Activated CD8-positive, alpha-beta memory T cell treated with anti-CD3 and anti-CD28 coated beads for 48 hours (primary cell): Measurements from ENCODE around the gene HAGHL.
"Not testable (repeated sequence)": the region's sequence is repeated elsewhere in the genome, so short reads cannot be mapped to it uniquely, and the experiment has no call there.

Experiments used
- DNase-seq, 3 experiments: peaks; one replicate each; pipeline ENCODE4 v3.0.0-alpha.2; 2020; ENCODE audit warnings: low read depth in 2 of 3, low spot score in 2 of 3

The HAGHL gene

DNA sequence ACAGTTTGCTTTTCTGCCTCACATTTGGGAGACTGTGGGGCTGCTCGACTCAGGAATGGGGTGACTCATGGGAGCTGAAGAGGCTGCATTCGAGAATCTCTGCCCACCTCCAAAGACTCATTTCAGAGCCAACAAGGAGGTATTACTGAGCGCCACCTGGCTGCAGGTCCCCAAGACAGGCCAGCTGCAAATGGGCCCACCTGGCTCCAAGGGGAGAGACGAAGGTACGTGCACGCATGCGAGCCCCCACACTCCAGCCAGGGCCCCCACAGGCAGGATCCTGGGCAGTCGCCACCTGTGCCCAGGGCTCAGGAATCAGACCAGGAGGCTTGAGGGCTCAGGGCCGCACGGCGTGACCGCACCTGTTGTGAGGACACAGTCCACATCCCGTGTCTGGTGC is 6.0 kb downstream of the HAGHL start:
- no peak for DNase-seq

GRCh38 chr16:733382-734207 is 6.7 kb downstream of the HAGHL start:
- no peak for DNase-seq

- no peak for DNase-seq
Measured at GRCh38 chr16:734208-734980, 7.5 kb downstream of the HAGHL start.

- DNase-seq, result no peak
Measured at GRCh38 chr16:734981-735881, 8.3 kb downstream of the HAGHL start.

DNA sequence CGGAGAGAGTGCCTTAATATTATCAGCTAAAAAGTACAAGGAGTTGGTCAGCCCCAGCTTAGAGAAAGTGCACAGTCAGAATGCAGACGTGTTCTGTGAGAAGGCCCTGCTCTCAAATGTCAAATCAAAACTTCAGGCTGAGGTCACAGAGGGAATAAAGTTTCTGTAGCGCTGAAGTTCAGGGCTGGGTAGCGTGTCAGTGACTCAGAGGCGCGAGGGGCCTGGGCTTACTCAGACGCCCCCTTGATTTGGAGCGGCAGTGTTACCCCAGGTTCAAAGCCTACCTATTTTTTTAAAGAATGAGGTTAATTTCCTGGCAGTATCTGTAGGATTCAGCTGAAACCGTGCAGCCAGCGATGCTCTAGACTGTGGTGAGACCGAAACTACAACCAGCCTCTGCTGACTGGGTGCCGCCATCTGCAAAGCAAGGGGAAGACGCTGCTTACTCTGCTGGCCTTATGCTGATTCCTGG is 9.1 kb downstream of the HAGHL start:
- peak in 1 of 3 experiments; percentile 47 for DNase-seq

DNA sequence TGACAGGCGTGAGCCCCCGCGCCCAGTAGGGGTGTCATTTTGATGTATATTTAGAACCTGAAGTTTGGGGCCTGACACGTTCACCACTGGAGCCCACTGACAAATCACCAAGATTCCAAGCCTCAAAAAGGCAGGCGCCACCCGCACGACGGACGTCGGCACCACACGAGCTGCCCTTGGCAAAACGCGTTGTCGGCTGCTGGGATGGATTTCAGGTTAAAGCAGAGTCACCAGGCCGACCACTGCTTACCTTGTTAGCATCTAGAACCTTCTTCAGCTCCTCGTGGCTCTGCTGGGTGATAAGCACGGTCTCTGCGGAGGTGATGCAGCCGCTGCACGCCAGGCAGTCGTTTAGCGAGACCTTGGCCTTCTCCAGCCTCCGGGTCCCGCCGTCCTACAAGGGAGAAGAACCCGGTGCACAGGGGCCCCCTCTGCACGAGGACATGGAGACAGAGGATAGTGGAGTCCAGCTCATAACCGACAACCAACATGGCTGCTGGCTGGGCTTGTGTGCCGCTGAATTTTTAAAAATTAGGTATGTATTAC is 10.1 kb downstream of the HAGHL start:
- no peak for DNase-seq

DNA sequence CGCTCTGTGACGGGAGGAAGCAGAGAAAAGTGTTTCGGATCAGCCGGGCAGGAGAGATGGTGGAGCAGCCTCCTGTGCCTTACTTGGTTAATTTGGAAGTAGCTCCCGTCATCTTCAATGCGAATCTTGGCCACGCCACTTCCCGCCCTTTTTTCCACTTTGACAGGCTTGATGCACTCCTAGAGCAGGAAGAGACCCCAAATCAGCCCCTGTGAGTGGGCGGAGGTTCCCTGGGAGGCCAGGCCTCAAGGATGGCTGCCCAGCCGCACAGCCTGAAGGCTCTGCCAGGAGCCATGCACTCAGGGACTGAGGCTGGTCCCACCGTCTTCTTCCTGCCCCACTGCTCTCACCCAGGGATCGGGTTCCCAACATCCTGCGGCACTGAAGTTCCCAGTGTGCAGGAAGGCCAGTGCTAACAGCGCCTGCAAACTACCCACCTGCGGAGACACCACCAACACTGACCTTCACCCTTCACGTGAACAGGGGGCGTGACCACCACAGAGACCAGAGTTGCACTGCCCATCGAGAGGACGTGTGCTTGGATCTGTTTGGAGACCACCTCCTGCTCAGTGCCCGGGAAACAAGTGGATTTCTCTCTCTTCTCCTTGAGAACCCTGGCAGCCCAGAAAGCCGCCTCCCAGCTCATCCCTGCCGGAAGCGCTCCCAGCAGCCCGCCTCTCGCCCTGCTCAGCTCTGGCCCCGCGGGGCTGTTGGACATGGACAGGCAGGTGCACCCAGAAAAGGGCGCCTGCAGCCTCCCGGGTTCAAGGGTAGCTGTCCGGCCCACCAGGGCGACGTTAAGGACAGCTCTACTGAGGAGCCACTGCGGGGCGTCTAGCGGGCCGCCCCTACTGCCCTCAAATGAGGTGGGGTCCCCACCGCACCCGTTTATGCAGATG is 12.9 kb downstream of the HAGHL start:
- DNase-seq, result no peak

DNA sequence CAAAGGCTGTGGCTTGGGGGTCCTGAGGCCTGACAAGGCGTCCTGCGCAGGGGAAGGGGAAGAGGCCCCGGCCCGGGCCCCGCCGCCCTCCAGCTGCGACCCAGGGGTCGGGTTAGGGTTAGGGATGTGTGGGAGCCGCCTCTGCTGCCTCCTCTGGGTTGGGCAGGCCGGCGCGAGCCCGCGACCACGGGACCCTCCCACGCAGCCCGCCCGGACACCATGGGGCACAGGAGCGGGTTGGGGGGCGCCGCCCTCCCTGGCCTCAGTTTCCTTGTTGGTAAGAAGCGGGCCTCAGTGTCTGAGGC is 13.5 kb downstream of the HAGHL start:
- no peak for DNase-seq

GRCh38 chr16:740764-741505 is 14.0 kb downstream of the HAGHL start, which contains the start of gene CIAO3:
CIAO3 (minus strand) TSS chr16:740997; CDS start chr16:740985, 12 bp downstream.
- peak; percentile 92 to 97 (median 97) for DNase-seq

- no peak for DNase-seq
Measured at GRCh38 chr16:741986-742629, 15.2 kb downstream of the HAGHL start.

DNA sequence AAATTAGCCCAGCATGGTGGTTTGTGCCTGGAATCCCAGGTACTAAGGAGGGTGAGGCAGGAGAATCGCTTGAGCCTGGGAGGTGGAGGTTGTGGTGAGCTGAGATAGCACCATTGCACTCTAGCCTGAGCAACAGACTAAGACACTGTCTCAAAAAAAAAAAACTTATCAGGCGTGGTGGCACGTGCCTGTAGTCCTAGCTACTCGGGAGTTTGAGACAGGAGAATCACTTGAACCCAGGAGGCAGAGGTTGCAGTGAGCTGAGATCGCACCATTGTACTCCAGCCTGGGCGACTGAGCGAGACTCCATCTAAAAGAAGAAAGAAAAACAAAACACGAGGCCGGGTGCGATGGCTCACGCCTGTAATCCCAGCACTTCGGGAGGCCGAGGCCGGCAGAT is 16.0 kb downstream of the HAGHL start:
- DNase-seq, result not testable (repeated sequence)

DNA sequence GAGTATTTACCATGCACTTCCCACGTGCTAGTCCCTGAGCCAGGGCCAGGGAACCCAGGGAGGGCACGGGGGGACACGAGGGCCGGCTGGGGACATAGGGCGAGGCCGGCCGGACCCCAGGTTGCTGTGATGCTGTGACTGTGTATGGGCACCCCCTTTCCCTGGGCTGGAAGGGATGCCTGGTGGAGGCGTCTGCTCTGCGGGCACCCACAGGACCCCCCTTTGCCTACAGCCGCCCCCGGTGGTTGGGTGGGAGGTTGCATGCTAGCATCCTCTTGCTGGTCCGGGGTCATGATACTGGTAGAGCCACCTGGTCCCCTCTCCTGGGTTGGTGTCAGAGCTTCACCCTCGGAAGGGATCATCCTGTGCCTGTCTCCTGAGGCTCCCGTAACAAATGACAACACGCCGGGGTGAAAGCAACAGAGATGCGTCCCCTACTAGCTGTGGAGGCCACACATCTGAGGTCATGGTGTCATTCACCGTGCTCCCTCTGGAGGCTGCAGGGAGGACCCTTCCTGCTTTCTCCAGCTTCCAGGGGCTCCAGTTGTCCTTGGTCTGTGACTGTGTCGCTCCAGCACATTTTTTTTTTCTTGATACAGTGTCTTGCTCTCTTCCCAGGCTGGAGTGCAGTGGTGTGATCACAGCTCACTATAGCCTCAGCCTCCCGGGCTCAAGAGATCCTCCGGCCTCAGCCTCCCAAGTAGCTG is 17.0 kb downstream of the HAGHL start:
- DNase-seq, result no peak

GRCh38 chr16:745739-746138 is 18.8 kb downstream of the HAGHL start:
- DNase-seq, result no peak

DNA sequence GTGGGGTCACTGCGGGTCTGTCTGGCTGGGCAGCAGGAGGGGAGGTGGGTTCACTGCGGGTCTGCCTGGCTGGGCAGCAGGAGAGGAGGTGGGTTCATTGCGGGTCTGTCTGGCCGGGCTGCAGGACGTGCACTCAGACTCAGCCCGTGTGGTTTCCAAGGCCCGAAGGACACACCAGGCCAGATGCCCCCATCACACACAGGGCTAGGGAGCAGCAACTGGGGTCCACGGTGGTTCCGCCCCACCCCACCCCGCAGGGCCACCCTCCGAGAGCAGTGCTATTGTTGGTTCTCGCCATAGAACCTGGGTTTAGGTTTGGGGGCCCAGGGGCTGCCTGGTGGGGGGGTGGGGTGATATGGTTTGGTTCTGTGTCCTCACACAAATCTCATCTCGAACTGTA is 19.7 kb downstream of the HAGHL start:
- no peak for DNase-seq

- DNase-seq, result no peak
Measured at GRCh38 chr16:747978-748746, 21.3 kb downstream of the HAGHL start.

DNA sequence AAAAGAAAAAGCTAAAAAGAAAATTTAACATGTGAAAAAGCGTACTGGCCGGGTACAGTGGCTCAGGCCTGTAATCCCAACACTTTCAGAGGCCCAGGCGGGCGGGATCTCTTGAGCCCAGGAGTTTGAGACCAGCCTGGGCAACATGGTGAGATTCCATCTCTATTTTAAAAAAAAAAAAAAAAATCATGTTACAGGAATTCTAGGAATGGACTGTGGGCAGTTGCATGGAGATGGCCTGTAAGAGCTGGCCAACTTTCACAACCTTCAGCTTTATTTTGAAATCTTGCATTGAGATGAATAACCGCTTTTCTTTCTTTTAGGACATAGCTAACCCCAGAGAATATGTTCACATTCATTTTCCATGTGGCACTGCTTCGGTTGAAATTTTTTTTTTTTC is 22.1 kb downstream of the HAGHL start:
- no peak for DNase-seq

- no peak for DNase-seq
Measured at GRCh38 chr16:750485-750884, 23.6 kb downstream of the HAGHL start.
